Left hindlimb (tissue), 1 donor: Measurements from ENCODE around the gene TAT.
"Not testable (repeated sequence)": the region's sequence is repeated elsewhere in the genome, so short reads cannot be mapped to it uniquely, and the experiment has no call there.

ENCODE experiments used
- DNase-seq: peaks from one replicate; pipeline ENCODE4 v3.0.0-alpha.2; 2018

The TAT gene

DNA sequence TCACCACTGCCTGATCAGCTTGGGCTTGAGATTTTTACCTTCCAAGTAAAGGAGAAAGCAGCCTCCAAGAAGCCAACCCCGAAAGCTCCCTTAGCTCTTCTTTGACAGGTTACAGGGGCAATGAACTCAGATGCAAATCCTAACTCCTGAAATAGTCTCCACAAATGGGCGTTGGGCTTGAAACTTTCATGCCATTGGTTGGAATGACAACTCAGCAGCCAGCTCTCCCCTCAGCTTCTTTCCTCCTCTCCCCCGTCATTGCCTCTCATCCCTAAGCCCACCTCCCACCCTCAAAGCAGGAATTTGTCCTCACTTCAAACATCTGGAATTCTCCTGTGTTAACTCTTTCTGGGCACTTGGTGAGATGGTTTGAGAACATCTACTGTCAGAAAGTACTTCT, at the start of gene TAT:
TAT (minus strand) TSS at position 122 of the 400 bp plus-strand sequence. CDS start 677 bp downstream, outside the sequence.
- DNase-seq, result no peak

DNA sequence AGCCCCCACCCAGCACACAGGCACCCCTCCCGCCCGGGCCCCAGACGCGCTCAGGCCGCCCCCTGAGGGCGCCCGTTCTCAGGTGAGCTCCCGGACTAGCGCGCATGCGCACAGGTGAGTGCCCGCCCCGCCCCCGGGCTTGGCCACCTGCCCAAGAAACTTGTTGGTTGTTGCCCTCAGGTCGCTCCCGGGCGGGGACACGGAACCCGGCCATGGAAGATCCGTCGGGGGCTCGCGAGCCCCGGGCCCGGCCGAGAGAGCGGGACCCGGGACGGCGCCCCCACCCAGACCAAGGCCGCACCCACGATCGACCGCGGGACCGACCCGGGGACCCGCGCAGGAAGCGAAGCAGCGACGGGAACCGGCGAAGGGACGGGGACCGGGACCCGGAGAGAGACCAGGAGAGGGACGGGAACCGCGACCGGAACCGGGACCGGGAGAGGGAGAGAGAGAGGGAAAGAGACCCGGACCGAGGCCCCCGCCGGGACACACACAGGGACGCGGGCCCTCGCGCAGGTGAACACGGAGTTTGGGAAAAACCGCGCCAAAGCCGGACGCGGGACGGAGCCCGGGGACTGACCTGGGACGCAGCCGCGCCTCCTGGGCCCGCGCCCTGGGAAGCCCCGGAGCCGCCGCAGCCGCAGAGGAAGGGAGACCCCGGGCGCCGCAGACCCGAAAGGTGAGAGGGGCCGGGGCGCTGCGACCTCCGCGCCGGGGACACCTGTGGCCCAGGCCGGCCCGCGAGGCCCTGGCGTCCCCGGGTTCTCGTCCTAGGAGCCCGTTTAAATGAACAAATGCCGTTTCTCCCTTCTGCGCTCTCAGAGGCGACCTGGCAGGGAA, 49.3 kb upstream of the TAT start, which contains the start of gene MARVELD3:
MARVELD3 (plus strand) TSS at position 167 of the 840 bp plus-strand sequence; CDS start at position 213, 46 bp downstream.
- DNase-seq, result no peak

- no peak for DNase-seq
Measured at GRCh38 chr16:71625113-71625850, 48.4 kb upstream of the TAT start.

DNA sequence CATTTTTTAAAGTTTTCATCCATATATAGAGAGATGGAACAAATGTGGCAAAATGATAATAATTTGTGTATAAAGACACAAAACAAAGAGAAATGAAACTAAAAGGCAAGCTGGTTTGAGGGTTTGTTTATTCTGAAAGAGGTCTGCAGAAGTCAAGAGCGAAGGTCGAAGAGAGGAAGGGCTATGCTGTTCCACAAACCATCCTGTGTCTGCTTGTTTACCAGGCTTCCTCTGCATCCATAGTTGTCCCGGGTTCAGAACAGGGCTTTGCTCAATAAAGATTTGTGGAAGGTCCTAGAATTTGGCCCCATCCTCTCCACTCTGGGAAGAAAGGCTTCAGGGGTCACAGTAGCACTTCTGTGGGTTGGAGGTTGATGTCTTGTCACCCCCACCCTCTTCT, 46.7 kb upstream of the TAT start:
- no peak for DNase-seq

- no peak for DNase-seq
Measured at GRCh38 chr16:71622088-71622487, 45.2 kb upstream of the TAT start.

GRCh38 chr16:71618429-71618828, 41.5 kb upstream of the TAT start:
- DNase-seq, result no peak

DNA sequence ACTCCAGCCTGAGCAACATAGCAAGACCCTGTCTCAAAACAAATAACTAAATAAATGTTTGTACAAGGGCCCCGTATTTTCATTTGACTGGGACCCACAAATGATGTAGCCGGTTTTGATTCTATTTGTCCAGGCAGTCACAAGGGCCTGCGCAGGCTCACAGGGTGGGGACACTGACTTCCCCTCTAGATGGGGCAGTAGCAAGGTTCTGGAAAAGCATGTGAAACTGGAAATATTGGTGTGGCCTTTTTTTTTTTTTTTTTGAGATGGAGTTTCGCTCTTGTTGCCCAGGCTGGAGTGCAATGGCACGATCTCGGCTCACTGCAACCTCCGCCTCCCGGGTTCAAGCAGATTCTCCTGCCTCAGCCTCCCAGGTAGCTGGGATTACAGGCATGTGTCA, 38.1 kb upstream of the TAT start:
- DNase-seq, result not testable (repeated sequence)

DNA sequence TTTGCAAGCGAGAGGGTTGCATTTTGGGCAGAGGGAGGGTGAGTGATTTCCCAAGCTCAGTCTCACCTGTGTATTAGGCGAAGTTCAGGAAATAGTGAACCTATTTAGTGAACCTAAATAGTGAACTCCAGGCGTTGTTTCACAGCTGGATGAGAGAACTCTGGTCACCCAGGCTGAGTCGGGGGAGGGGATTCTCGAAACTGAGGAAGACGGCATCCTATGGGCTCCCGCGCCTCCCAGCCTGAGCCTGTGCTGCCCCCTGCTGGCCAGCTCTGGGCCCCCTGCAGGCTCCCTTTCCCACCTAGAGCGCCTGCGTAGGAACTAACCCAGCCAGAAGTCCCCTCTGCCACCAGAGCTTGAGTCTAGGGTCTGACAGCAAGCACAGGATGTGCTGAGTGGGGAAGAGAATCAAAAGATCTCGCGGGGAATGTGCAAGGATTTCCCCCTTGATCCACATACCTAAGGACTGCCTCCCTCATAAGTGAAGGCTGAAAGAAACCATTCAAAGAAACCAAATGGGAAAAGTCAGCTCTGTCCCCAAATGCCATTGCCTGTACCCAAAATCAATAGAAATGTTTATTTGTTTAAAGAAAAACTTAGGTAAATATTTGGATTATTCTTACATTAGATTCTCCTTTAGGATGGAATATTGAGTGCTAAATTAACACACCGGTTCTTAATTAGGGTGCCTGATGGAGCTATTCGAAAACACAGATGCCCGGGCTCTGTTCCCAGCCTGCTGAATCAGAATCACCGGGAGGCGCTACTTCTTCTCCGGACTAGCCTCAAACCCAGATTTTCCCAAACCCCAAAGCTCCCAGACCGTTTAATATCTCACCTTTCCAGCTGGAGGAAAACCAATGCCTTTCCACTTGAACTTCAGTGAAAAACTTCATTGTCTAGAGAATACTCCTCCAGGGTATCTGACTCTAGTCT, 34.3 kb upstream of the TAT start:
- DNase-seq, result peak; percentile 55

DNA sequence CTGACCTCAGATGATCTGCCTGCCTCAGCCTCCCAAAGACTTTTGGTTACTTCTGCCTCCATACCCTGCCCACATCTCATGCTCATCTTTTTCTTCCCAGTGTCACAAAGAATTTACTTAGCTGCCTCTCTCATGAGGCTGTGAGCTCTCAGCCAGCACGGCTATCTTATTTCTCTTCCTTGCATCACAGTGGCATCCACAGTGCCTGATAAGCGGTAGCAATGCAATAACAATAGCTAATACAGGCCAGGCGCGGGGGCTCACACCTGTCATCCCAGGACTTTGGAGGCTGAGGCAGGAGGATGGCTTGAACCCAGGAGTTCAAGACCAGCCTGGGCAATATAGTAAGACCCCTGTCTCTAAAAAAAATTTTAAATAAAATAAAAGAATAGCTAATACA, 33.6 kb upstream of the TAT start:
- DNase-seq, result no peak

GRCh38 chr16:71609066-71609465, 32.2 kb upstream of the TAT start:
- DNase-seq, result no peak

- DNase-seq, result no peak
Measured at GRCh38 chr16:71600822-71601221, 23.9 kb upstream of the TAT start.

GRCh38 chr16:71598426-71598825, 21.5 kb upstream of the TAT start:
- not testable (repeated sequence) for DNase-seq

DNA sequence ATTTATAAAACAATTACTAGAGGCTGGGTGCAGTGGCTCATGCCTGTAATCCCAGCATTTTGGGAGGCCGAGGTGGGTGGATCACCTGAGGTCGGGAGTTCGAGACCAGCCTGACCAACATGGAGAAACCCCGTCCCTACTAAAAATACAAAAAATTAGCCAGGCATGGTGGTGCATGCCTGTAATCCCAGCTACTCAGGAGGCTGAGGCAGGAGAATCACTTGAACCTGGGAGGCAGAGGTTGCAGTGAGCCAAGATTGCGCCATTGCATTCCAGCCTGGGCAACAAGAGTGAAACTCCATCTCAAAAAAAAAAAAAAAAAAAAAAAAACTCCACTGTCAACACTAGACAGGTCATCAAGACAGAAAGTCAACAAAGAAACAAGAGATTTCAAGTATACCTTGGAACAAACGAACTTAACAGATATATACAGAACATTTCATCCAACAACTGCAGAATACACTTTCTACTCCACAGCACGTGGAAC, 18.5 kb upstream of the TAT start:
- not testable (repeated sequence) for DNase-seq

GRCh38 chr16:71594000-71594646, 17.2 kb upstream of the TAT start:
- DNase-seq, result no peak

DNA sequence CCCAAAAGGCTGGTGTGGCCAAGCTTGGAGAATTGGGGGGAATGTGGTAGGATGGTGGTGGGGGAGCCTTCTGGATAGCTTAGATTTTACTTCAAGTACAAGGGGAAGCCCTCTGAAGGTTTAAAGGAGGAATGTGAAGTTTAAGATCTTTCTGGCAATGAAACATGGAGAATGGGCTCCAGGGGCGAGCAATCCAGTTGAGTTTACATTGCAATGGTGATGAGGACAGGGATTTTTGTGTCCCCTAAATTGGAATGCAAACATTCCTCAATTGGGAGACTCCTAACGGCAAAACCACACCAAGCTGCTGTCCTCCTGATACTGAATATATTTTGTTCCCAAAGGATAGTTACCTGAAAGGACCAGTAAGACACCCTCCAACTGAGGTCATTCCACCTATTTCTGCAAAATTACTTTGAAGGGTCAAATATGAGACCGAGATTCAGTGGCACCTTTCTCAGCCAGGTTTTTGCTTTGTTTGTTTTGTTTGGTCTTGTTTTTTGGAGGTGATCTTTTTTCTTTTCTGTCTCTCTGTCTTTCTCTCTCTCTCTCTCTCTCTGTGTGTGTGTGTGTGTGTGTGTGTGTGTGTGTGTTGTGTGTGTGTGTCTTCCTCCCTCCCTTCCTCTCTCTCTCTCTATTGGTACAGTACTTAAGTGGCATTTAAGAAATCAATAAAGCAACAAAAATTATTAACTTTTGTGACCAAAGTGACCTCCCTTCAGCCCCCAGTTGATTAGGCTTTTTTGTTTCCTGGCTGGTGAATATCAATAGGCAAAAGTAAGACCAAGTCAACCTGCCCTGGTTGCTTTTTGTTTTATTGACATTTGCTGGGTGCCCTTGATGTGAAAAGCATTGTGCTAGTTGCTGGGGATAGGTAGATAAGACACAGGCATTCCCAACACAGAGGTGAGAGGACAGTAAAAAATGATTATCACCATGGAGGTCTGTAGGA, 16.4 kb upstream of the TAT start:
- DNase-seq, result no peak

GRCh38 chr16:71591917-71592316, 15.0 kb upstream of the TAT start:
- no peak for DNase-seq

DNA sequence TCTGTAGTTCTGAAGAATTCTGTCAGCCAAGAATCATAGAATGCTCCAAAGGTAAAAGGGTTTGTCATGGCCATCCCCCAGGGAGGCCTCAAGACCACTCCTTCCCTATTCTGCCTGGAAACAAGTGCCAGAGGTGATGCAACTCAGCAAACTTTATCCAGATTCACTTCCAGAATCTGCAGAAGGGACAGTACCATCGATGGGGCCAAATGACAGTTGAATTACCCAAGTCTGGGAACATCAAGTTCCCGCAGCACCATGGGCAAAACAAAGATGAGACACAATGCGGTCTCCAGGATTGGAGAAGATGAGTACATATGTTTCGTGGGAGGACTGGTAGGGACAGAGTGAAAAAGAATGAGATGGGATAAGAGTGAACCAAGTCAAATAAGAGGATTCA, 13.7 kb upstream of the TAT start:
- no peak for DNase-seq

GRCh38 chr16:71590071-71590470, 13.2 kb upstream of the TAT start:
- DNase-seq, result not testable (repeated sequence)

DNA sequence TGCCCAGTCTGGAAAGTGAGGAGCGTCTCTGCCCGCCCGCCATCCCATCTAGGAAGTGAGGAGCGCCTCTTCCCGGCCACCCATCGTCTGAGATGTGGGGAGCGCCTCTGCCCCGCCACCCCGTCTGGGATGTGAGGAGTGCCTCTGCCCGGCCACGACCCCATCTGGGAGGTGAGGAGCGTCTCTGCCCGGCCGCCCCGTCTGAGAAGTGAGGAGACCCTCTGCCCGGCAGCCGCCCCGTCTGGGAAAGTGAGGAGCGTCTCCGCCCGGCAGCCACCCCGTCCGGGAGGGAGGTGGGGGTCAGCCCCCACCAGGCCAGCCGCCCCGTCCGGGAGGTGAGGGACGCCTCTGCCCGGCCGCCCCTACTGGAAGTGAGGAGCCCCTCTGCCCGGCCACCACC, 12.4 kb upstream of the TAT start:
- not testable (repeated sequence) for DNase-seq

- DNase-seq, result no peak
Measured at GRCh38 chr16:71585318-71585703, 8.4 kb upstream of the TAT start.
